NOMO-1 (cell line): Measurements from ENCODE around the gene BATF.

Experiments
- DNase-seq, 2 experiments: peaks; one replicate each; lab custom pipeline; 2025; ENCODE audit not compliant: unreplicated experiment in 2 of 2; lab: John Stamatoyannopoulos, UW

Gene BATF

GRCh38 chr14:75591987-75592575 is 69.8 kb downstream of the BATF start:
- no peak for DNase-seq

GRCh38 chr14:75595226-75595625 is 73.0 kb downstream of the BATF start:
- DNase-seq, result no peak
